ENCODE results near the gene EML6. TPM values are rescaled to one million over a fixed set of nuclear protein-coding genes. Genes with fewer than 3 reads are reported as not detected.

EML6 gene
- polyA plus RNA-seq = 3.8 TPM

- peak within 1 kb of the TSS; percentile 96 to 99 (median 96) for H3K4me3 Mint-ChIP-seq
These were observed at the start of gene EML6 for GRCh38 chr2:54723131-54723995. TSS of gene EML6 (plus strand) at chr2:54723662. CDS start at chr2:54725062, 1,400 bp downstream.

GRCh38 chr2:54675281-54675680 lies 48.2 kb upstream of the EML6 start:
- no peaks in the 10 kb centered on the region for H3K9me3 Mint-ChIP-seq
- H3K27ac Mint-ChIP-seq = peak overlapping the region in 1 of 3 donors; percentile 23
- H3K27me3 Mint-ChIP-seq = peaks cover 2% of the 10 kb centered on the region
- H3K36me3 Mint-ChIP-seq = no peaks in the 10 kb centered on the region
- H3K4me1 Mint-ChIP-seq = peaks cover 21 to 33% (median 26%) of the 10 kb centered on the region in 3 donors
- H3K4me3 Mint-ChIP-seq = no peak overlapping the region

More at GRCh38 chr2:54723131-54723995, at the start of gene EML6:
- Mint-ChIP-seq H3K27me3 (peaks cover 3% of the 10 kb centered on the region), H3K27ac (peak within 1 kb of the TSS; percentile 50 to 94 (median 72)), H3K4me1 (peaks cover 5 to 26% (median 8%) of the 10 kb centered on the region in 3 donors), H3K9me3 (peaks cover 0 to 1% (median 0%) of the 10 kb centered on the region in 3 donors), H3K36me3 (no peaks in the 10 kb centered on the region)

- peaks cover 4% of the 10 kb centered on the region for H3K27me3 Mint-ChIP-seq
- H3K9me3 Mint-ChIP-seq = no peaks in the 10 kb centered on the region
- no peak overlapping the region for H3K4me3 Mint-ChIP-seq
- peak overlapping the region in 1 of 3 donors; percentile 23 for H3K27ac Mint-ChIP-seq
- H3K4me1 Mint-ChIP-seq = peaks cover 25 to 38% (median 27%) of the 10 kb centered on the region in 3 donors
- H3K36me3 Mint-ChIP-seq = no peaks in the 10 kb centered on the region
These were observed 47.7 kb upstream of the EML6 start for GRCh38 chr2:54675738-54676137.

- no peaks in the 10 kb centered on the region for H3K36me3 Mint-ChIP-seq
- H3K27me3 Mint-ChIP-seq = peaks cover 4% of the 10 kb centered on the region
- H3K27ac Mint-ChIP-seq = no peak overlapping the region
- H3K4me3 Mint-ChIP-seq = no peak overlapping the region
- peaks cover 27 to 41% (median 30%) of the 10 kb centered on the region in 3 donors for H3K4me1 Mint-ChIP-seq
- H3K9me3 Mint-ChIP-seq = peaks cover 0 to under 1% (median 0%) of the 10 kb centered on the region in 3 donors
These were observed 46.8 kb upstream of the EML6 start for GRCh38 chr2:54676656-54677055.

GRCh38 chr2:54677476-54678265 lies 45.8 kb upstream of the EML6 start:
- no peak overlapping the region for H3K4me3 Mint-ChIP-seq
- H3K27me3 Mint-ChIP-seq = peaks cover 4% of the 10 kb centered on the region
- peaks cover 21 to 36% (median 25%) of the 10 kb centered on the region in 3 donors for H3K4me1 Mint-ChIP-seq
- peaks cover 0 to 1% (median 0%) of the 10 kb centered on the region in 3 donors for H3K9me3 Mint-ChIP-seq
- peak overlapping the region in 1 of 3 donors; percentile 10 for H3K27ac Mint-ChIP-seq
- H3K36me3 Mint-ChIP-seq = no peaks in the 10 kb centered on the region

- Mint-ChIP-seq H3K27me3 (peaks cover 3% of the 10 kb centered on the region), H3K36me3 (no peaks in the 10 kb centered on the region), H3K27ac (no peak overlapping the region), H3K4me3 (no peak overlapping the region), H3K9me3 (peaks cover 0 to 1% (median 0%) of the 10 kb centered on the region in 3 donors), H3K4me1 (peaks cover 13 to 26% (median 16%) of the 10 kb centered on the region in 3 donors)
These were observed 44.7 kb upstream of the EML6 start for GRCh38 chr2:54678719-54679118.

GRCh38 chr2:54680397-54681041 lies 42.9 kb upstream of the EML6 start:
- Mint-ChIP-seq H3K4me1 (peaks cover 13 to 24% (median 16%) of the 10 kb centered on the region in 3 donors), H3K27me3 (peaks cover 5% of the 10 kb centered on the region), H3K27ac (peak overlapping the region in 1 of 3 donors; percentile 4), H3K4me3 (peak overlapping the region in 2 of 4 donors; percentile 23), H3K36me3 (no peaks in the 10 kb centered on the region), H3K9me3 (peaks cover 0 to 1% (median 0%) of the 10 kb centered on the region in 3 donors)

GRCh38 chr2:54681416-54681815 lies 42.0 kb upstream of the EML6 start:
- Mint-ChIP-seq H3K9me3 (peaks cover 0 to 1% (median 0%) of the 10 kb centered on the region in 3 donors), H3K27me3 (peaks cover 6% of the 10 kb centered on the region), H3K36me3 (no peaks in the 10 kb centered on the region), H3K4me1 (peaks cover 13 to 24% (median 16%) of the 10 kb centered on the region in 3 donors), H3K27ac (no peak overlapping the region), H3K4me3 (peak overlapping the region in 1 of 4 donors; percentile 65)

- H3K36me3 Mint-ChIP-seq = no peaks in the 10 kb centered on the region
These were observed 39.9 kb upstream of the EML6 start for GRCh38 chr2:54683596-54683995.

GRCh38 chr2:54685263-54685775 lies 38.1 kb upstream of the EML6 start:
- H3K4me1 Mint-ChIP-seq = peaks cover under 1 to 9% (median 8%) of the 10 kb centered on the region in 3 donors
- peaks cover 13% of the 10 kb centered on the region for H3K27me3 Mint-ChIP-seq
- no peak overlapping the region for H3K4me3 Mint-ChIP-seq
- H3K9me3 Mint-ChIP-seq = peaks cover 0 to 1% (median 0%) of the 10 kb centered on the region in 3 donors
- no peak overlapping the region for H3K27ac Mint-ChIP-seq
- H3K36me3 Mint-ChIP-seq = peaks cover 4% of the 10 kb centered on the region

More at GRCh38 chr2:54683596-54683995, 39.9 kb upstream of the EML6 start:
- Mint-ChIP-seq H3K4me3 (no peak overlapping the region), H3K27me3 (peaks cover 11% of the 10 kb centered on the region), H3K9me3 (peaks cover 0 to 1% (median 0%) of the 10 kb centered on the region in 3 donors), H3K4me1 (peaks cover 9 to 18% (median 16%) of the 10 kb centered on the region in 3 donors), H3K27ac (no peak overlapping the region)

GRCh38 chr2:54687595-54688152 lies 35.8 kb upstream of the EML6 start:
- H3K4me3 Mint-ChIP-seq = no peak overlapping the region
- H3K27ac Mint-ChIP-seq = no peak overlapping the region
- no peaks in the 10 kb centered on the region for H3K9me3 Mint-ChIP-seq
- H3K36me3 Mint-ChIP-seq = peaks cover 4% of the 10 kb centered on the region
- no peaks in the 10 kb centered on the region for H3K4me1 Mint-ChIP-seq
- peaks cover 11% of the 10 kb centered on the region for H3K27me3 Mint-ChIP-seq

- Mint-ChIP-seq H3K36me3 (peaks cover 9% of the 10 kb centered on the region), H3K9me3 (no peaks in the 10 kb centered on the region)
These were observed 31.9 kb upstream of the EML6 start for GRCh38 chr2:54691445-54692135.

GRCh38 chr2:54692556-54692955 lies 30.9 kb upstream of the EML6 start:
- Mint-ChIP-seq H3K27me3 (peaks cover 9% of the 10 kb centered on the region), H3K4me1 (no peaks in the 10 kb centered on the region), H3K27ac (no peak overlapping the region), H3K36me3 (peaks cover 9% of the 10 kb centered on the region), H3K4me3 (no peak overlapping the region), H3K9me3 (no peaks in the 10 kb centered on the region)

More at GRCh38 chr2:54691445-54692135, 31.9 kb upstream of the EML6 start:
- Mint-ChIP-seq H3K27ac (no peak overlapping the region), H3K4me1 (no peaks in the 10 kb centered on the region), H3K4me3 (no peak overlapping the region), H3K27me3 (peaks cover 9% of the 10 kb centered on the region)

Data from IgD-negative memory B cell (primary cell).